DND-41 (cell line): ENCODE results near the gene C11orf58.

Experiments used
- CTCF ChIP-seq: IDR thresholded peaks from 2 replicates; pipeline ENCODE4 v1.5.1; 2012; ENCODE audit warnings: borderline replicate concordance, low read length, moderate library complexity, mild to moderate bottlenecking; ENCODE audit not compliant: poor library complexity, severe bottlenecking; ENCODE audit errors: extremely low read depth
- EZH2 ChIP-seq: IDR thresholded peaks from 3 replicates; pipeline ENCODE4 v1.6.1; 2012; ENCODE audit warnings: borderline replicate concordance, low read depth, mild to moderate bottlenecking, moderate library complexity, low read length, inconsistent platforms; ENCODE audit not compliant: severe bottlenecking

GRCh38 chr11:16741473-16741872 is 3.0 kb downstream of the C11orf58 start:
- TF ChIP-seq CTCF (no peak), EZH2 (no peak)
